GM21367 (cell line): ENCODE results near the gene ETS1.

Experiments used
- ATAC-seq: cut with Tn5 transposase; IDR thresholded peaks from one replicate; pipeline ENCODE4 v1.9.1; 2021; ENCODE audit not compliant: unreplicated experiment

The ETS1 gene

DNA sequence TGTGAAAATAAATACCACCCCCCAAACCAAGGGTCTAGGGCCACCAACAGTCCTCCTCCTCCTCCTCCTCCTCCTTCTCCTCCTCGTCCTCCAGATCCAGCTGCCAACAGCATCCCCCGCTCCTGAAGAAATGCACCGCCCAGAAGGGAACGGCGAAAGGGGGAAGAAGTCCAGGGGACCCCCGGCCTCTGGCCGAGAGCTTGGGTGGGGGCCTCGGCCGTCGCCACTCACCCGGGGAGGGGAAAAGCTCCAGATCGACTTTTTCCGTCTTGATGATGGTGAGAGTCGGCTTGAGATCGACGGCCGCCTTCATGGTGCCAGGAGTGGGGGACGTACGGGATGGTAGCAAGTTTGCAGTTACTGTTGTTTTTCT lies 65.7 kb downstream of the ETS1 start:
- no peak for ATAC-seq

DNA sequence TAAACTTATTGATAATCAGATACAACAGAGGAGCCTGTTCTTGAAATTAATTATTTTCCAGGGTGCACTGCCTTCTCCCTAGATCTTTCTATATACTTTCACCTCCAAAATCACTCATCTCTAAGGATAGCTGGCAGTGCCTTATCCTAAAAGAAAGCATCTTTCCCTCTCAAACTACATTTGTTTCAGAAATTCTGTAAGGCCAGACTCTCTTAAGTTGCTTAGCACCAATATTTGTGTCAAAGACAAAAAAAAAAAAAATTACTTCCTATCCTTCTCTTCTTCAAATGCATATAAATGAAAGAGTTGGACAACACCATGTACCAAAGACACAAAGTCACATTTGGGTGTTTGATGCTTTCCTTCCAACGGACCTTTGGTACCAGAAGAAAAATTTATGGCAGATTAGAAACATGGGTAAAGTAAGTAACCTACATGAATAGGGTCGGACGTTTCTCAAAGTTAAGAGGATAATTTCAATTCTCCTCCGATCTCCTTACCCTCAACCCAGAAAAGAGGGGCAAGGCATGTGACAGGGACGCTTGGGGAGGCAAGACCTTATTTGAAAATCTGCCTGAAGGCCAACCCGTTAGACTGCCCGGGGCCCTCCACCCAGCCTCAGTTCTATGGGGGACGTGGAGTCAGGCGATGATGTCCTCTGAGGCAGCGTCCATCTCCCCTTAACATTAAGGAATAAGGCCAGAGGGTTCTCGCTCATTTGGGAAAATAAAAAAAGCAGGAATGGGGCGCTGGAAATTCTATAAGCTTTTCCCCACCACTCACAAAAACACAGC lies 66.3 kb downstream of the ETS1 start:
- ATAC-seq, result no peak

DNA sequence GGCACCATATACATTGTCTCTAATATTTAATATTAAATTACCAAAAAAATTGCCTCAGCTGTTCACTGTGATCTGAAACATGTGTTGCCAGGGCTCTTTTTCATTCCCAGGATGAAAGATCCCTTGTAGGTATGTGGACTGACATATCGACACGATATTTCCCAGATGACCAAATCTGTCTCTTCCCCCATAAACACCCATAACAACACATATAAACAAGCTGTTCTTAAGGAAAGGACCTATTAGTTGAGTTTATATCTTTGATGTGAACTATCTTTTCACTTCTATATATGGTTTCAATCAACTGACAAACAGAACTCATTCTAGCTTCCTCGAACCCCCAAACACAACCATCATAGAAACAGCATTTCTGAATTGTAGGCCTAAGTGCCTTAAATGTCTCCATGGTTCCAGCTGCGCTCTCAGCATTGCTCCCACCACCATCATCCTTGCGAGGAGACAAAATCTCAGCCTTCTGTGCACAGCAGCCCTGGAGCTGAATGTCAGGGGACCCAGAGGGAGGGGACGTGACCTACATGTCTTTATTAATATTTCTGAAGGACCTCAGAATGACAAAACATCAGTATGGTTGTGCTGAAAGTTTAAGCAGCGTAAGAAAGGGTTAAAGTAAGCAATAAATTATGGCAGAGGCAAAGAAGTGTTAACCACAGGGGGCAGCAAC lies 67.0 kb downstream of the ETS1 start:
- no peak for ATAC-seq

DNA sequence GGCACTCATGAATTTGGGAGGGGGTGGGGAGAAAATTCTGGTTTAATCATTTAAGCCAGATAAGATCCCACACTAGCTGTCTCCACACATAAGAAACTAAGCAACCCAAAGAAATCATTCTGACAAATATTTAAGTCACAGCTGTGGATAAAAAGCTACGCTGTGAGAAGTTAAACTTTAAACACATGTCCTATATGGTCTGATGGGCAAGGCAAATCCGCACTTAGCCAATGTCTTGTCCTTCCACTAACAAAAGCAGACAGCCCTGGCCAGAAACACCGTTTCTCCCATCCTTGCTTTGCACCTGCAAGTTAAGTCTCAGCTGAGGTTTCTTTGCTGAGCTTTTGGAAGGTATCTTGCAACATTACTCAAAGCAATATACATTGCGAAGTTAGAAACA lies 68.0 kb downstream of the ETS1 start:
- no peak for ATAC-seq

DNA sequence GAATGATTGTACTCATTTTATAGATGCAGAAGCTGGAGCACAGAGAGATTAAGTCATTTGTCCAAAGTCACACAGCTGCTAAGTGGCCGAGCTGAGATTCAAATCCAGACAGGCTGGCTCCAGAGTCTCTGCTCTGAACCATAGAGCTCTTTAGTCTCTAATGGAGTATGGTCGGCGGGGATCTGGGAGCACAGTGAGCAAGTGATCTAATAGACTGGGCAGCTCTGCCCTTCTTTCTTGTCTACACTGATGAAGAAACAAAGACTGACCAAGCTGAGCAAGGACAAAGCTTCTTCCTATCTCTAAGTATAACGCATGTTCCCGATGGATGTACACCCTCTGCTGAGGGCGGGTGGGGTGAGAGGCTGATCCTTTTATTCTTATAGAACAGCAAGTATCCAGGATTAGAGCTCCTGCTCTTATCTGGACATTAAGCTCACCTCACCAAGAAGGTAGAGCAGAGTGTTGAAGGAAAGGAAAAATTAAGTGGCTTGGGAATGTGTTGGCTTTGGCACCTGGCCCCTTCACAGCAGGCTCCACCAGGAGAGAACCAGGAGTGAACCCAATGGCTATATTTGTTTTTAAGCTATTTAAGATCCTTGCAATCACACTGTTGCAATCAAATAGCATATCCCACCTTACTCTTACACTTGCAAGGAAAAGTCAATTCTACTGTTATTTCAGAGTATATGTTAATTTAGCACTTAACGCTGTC lies 68.7 kb downstream of the ETS1 start:
- ATAC-seq, result no peak

DNA sequence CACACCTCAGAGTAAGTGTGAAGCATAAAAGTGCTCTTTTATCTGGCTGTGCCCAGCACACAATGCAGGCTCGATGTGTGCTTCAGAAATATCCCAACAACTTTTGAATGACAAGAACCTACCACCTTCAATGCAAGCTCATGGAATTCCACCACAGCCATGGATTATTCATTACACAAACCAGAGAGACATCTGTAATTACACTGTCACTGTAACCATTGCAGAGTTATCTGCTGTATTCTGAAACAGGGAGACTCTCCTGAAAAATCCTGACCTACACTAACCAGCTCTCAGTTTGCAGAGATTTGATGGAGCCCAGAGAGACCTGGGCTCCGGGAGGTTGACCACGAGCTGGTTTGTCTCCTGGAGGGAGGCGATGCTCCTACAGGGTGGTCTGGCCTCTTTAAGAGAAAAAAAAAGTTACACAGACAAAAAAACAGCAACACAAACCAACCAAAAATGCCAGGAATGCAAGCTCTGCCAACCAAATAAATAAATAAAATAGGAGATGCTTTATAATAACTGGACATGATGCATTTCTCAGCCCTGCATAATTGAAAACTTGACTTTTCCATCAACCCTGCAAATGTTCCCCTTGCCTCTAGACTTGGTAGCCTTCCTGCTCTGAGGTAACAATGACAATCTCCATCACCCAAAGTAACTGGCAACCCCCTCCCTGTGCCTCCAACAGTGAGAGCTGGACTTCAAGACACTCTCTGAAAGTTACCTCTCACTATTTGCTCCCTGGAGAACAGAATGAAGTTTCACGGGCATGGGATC lies 69.7 kb downstream of the ETS1 start:
- ATAC-seq, result no peak

DNA sequence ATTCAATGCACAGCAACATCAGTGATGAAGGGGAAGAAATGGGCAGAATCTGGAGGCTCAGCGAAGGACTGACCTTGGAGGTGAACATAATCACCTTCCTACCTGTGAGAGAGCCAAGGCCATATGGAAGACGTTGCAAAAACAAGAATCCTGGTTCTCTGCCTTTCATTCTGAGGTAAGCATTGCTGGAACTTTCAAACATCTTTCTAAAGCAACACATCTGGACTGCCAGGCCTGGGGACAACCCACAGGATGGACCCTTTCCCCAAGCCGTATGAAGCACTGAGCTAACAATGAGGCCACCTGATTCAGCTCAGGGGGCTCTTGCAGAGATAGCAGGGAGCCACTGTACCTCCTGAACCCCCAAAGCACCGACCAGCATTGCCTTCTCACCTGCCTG lies 70.5 kb downstream of the ETS1 start:
- no peak for ATAC-seq

DNA sequence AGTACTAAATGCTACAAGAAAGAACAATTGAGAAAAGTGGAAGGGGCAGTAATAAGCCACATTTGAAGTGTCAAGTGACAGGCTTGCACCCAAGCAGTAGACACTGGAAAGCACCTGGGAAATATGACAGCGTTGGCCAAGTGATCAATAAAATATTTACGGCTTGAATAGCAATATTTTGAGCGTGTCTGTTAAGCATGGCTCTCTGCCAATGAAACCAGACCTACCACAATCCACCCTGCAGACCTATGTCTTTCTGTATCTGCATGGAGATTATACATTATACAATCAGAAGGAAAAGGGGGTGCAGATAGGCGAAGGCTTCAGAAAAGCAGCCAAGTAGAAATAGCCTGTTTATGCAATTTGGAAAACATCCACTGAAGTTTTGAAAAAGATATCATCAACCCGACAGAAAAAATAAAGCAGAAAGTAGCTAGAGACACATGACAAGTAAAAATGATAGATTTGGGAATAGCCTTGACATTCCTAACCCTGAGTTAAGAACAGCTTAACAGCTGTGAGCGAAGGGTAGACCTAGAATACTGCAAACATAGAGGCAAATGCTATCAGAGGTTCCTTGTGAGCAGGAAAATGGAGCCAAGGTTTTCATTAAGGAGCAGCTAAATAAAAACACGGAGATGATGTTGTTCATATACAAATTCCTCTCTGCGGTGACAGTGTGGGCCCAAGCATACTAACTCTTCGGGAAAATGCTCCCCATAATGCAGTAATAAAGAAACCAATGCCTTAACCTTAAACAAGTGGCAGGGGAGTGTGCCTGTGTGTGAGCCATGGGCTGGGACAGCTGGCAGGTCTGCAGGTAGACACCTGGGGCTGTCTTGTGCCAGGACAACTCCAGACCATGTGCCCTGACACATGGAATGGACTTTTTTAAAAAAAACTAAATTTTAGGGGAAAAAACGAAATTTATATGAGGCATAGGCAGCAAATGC lies 71.3 kb downstream of the ETS1 start:
- ATAC-seq, result no peak

DNA sequence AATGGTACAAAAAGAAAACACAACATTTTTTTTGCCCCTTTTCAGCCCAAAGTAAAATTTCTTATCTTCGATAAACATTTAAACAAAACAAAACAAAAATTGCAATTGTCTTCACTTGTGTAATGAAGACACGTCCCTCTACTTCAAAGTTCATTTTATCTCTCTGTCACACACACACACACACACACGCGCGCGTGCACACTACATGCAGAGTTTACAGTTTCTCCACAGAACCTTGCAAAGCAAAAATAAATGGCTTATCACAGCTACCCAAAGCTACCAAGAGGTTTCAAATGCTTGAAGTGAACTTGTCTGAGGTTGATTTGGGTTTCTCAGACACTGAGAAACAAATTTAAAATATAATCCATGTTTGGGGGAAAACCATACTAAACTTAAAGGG lies 72.3 kb downstream of the ETS1 start:
- no peak for ATAC-seq

DNA sequence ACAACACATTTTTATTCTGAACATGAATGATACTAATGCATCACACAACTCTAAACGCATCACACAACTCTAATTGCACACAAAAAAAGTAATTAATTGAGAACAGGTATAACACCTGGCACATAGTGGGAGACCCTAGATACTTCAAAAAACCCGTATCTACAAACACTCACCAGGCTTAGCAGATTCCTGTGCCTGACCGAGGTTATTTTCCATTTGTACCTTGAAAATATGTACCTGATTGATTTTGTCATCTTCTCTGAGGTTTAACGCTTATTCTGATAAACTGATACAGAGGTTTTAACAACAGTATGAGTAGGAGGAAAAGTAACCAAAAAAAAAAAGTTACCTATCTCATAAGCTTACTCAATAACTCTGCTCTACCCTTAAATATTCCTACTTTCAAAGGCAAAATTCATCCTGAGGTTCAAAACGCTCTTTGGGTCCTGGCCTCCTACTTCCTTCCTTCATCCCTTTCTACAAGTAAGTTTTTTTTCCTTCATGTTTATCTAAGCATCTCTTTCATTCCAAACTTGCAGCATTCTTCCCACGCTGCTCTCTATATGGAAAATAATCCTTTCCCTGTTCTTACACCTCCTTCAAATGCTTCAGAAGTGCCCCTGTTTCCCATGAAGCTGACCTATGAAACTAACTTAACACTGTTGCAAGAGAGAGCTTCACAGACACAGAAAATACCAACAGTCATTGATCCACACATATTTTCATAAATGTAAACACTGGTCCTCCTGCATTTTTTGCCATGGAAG lies 73.3 kb downstream of the ETS1 start:
- no peak for ATAC-seq

DNA sequence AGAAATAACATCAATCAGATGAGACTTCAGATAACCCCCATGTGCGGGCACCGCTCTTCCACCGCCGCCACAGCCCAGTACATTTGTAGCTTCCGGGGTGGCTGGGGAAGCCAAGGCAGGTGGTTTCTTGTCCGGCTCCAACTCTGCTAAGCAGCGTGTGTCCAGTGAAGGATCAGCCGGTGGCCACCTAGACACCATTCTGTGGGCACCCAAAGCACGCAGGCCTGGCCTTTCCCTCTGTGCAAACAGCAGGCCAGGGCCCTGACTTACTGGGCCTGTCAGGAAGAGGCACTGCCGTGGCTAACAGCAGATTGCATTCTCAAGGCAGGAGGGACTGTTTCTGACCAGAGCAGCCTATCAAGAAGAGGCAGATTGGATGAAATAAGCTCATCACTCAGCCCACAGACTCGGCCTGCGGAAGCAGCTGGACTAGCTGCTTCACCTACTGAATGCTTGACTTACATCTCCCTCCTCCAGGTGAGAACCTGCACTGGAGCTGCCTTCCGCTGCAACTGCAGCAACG lies 74.8 kb downstream of the ETS1 start:
- ATAC-seq, result no peak

DNA sequence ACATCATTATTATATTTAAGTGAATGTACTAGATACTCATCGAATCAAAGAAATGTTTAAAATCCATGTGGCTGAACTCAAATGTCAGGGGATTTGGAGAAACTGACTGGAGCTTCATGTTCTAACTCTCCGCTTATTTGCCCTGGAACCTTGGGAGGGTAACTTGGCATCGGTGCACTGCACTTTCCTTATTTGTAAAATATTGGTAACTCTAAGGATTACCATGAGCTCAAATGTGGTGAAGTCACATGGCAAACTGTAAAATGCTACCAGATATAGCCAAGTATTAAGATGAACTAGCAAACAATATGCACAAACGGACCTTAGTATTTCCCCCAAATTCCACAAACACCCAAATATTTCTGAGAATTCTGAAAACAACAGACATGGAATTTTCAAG lies 75.6 kb downstream of the ETS1 start:
- no peak for ATAC-seq

DNA sequence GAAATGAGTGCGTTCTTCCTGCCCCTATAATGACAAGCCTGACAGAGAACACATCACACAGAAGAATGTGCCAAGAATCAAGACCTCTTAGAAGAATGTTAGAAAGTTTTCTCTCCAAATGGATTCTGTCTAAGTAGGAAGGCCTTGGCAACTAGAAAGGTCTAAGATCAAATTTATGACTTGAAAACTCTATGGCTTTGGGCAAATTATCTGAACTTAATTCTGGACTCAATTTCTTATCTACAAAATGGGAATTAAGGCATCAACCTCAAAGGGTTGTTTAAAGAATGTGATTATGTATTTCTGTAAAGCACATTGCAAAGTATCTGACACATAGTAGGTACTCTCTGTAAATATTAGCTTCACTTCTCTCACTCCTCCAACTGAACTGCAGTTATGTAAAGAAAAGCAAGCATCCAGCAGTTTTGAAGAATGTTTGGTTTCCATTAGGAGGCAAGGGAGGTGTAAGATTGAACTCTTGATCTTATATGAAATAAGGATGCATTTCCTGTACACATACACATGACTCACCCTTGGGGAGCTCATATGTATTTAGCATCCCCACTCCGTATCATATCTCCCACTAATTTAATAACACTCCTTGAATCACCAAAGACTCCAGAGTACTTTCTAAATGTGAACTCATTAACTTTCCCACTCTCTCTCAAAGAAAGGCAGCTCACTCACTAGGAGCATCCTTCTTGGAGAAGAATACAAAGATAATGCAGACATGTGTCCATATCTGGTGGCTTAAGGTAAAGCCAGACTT lies 77.6 kb downstream of the ETS1 start:
- no peak for ATAC-seq

DNA sequence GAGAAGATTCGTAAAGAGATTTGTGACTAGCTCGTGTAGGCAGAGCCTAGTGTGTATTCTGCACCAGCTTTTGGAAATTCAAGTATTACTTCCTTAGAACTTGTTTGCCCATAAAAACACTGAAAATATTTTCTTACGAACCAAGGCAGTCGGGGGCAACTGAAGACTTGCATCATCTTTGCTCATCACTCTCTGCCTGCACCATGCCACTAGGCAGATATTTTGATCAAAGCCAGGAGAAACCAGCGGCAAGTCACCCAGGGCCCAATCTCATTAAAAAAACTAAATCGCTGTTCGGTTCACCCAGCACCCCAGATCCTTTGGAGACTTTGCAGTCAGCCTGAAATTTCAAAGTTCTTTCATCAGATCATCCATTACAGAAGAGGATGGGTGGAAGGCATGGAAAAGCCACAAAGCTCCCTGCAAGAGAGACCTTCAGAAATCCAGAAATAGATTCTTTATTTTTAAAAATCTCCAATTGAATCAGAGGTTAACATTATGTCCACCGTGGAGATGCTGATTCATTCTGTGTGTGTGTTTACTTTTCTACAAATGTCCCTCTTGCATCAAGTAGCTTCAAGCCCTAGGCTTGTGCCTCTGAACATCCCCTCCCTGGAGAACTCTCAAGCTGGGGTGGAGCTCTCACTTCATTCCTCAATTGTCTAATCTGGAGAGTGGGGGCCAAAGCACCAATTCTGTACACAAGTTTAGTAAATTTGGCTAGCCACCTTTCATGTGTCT lies 78.4 kb downstream of the ETS1 start:
- no peak for ATAC-seq

DNA sequence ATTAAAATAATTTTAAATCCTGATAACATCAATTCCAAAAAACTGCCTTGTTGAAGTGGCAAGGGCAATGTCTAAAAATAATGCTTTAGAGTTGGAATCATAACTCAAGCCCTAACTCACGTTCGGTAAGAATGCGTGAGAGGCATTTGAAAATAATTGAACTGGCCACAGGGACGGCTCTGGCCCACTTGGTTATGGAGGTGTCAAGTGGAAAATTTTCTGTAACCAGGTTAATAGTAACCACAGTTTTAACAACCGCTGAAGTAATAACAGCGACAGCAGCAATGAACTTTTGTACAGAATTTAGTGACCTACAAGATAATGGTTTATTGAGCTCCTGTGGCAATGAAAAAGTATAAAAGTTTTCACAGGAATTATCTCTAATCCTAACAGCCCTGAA lies 79.4 kb downstream of the ETS1 start:
- no peak for ATAC-seq

DNA sequence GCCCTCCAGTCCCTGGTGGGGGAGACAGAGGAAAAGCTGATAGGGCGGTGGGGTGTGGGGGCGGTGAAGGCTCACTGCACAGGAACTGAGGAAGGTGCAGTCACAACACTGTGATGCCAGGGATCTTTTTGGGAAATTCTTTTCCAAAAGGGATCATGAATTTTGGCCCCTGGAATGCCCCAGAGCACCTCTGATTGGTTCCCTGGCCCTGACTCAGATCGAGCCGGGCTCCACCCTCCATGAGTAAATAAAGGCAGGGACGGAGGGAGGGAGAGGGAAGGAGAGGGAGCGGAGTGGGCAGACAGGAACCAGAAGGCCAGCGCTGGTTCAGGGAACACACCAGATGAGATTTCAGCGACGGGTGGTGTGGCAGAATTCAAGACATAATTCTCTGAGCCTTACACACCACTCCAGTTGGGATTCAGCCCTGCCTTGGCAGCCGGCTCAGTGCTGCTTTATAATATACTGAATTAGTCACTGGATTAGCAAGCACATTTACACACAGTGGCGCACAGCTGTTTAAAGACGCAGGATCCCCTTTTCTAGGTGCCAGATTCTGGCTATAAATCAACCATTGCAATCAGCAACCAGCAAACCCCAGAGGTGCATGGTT lies 80.3 kb downstream of the ETS1 start:
- no peak for ATAC-seq

DNA sequence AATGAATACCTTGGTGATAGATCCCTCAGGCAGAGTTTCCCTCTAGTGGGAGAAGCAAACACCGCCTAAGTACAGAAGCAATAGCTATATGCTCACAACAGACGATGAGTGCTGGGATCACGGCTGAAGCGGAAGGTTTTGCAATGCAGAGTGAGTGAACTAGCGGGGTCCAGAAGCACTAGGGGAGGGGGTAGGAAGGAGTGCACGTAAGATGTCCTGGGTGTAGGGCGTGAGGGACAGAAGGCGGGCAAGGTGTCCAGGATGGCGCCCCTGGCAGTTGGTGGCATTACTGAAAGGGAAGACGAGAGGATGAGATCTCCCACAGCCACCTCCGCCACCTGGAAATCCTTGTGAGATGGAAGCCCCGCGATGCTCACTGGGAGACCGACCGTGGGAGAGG lies 81.0 kb downstream of the ETS1 start:
- no peak for ATAC-seq
